Activated B cell treated with CpG ODN at 0.5 μM for 24 hours (primary cell): ENCODE results near the gene SLC35A2. TPM values are rescaled to one million over a fixed set of nuclear protein-coding genes. Genes with fewer than 3 reads are reported as not detected.

Experiments used
- ATAC-seq: fragments of 200-7000 bp; cut with Tn5 transposase; one replicate; pipeline ENCODE4 v1.10.0; 2021; ENCODE audit warnings: low read depth, mild to moderate bottlenecking, moderate library complexity
- CTCF ChIA-PET: fragments of 350-600 bp; sonication (Branson Sonifier 250); formaldehyde crosslinking; loops from one replicate; lab custom pipeline; 2021; ENCODE audit warnings: antibody characterized with exemption; lab: Charles Lee
- POLR2A ChIA-PET: fragments of 350-600 bp; sonication (Branson Sonifier 250); formaldehyde crosslinking; loops from one replicate; lab custom pipeline; 2021; ENCODE audit warnings: antibody characterized with exemption; lab: Charles Lee
- DNase-seq: peaks from one replicate; pipeline ENCODE4 v3.0.0; 2022
- H3K27ac Mint-ChIP-seq: one replicate; pipeline ENCODE4 v1.8.0; 2020; ENCODE audit warnings: mixed read lengths
- H3K27me3 Mint-ChIP-seq: one replicate; pipeline ENCODE4 v1.8.0; 2021; ENCODE audit warnings: mixed read lengths
- H3K36me3 Mint-ChIP-seq: one replicate; pipeline ENCODE4 v1.8.0; 2021; ENCODE audit warnings: low read depth, mixed read lengths
- H3K4me1 Mint-ChIP-seq: one replicate; pipeline ENCODE4 v1.8.0; 2021; ENCODE audit warnings: mixed read lengths
- H3K4me3 Mint-ChIP-seq: one replicate; pipeline ENCODE4 v1.8.0; 2020; ENCODE audit warnings: mild to moderate bottlenecking, mixed read lengths
- H3K9me3 Mint-ChIP-seq: one replicate; pipeline ENCODE4 v1.8.0; 2020; ENCODE audit warnings: mixed read lengths
- CTCF ChIP-seq: fragments of 200-600 bp; IDR thresholded peaks from one replicate; pipeline ENCODE4 v1.8.0; 2022; ENCODE audit warnings: antibody characterized with exemption, mild to moderate bottlenecking
- intact Hi-C: fragments of 100-400 bp; cut with micrococcal nuclease; formaldehyde crosslinking; loops from one replicate; pipeline ENCODE4 v1.15.1; 2024
- total RNA-seq: library from RNA; stranded (reverse); gene quantifications from 2 replicates; pipeline ENCODE4 v1.2.3, GENCODE V29; 2022

The SLC35A2 gene
- total RNA-seq, 1 donor from 2014 or later, result 17.3 TPM

GRCh38 chrX:48933757-48934156 lies 22.3 kb upstream of the SLC35A2 start:
- Mint-ChIP-seq H3K27ac (peak overlapping the region; percentile 88), H3K27me3 (no peaks in the 10 kb centered on the region), H3K36me3 (peaks cover 39% of the 10 kb centered on the region), H3K9me3 (no peaks in the 10 kb centered on the region), H3K4me1 (peaks cover 65% of the 10 kb centered on the region), H3K4me3 (peak overlapping the region; percentile 60)
- no peak for TF ChIP-seq CTCF
- ChIA-PET CTCF (no interaction called here), POLR2A (interaction anchor here (17.9 kb wide), 1 partner anchor 19 kb away, joined by 718 read pairs; the partner anchor contains the start of genes PIM2 and SLC35A2)
- ATAC-seq (no peak), DNase-seq (no peak)
- intact Hi-C loops, result loop anchor here (10.0 kb wide), 1 partner anchor 359 kb away; the partner anchor contains the start of gene RBM3

GRCh38 chrX:48927736-48928382 lies 16.4 kb upstream of the SLC35A2 start:
- peak overlapping the region; percentile 63 for H3K27ac Mint-ChIP-seq
- no peak for TF ChIP-seq CTCF
- H3K4me1 Mint-ChIP-seq, result peaks cover 43% of the 10 kb centered on the region
- ChIA-PET POLR2A (interaction anchor here (0.6 to 6.9 kb wide), 4 partner anchors 9 to 1075 kb away, joined by 4 to 93 read pairs (median 9); partner anchors contain the start of gene PIM2), CTCF (interaction anchor here (0.9 to 1.6 kb wide), 3 partner anchors 9 to 11 kb away, joined by 3 to 5 read pairs (median 4); no protein-coding TSS in a partner anchor)
- no peaks in the 10 kb centered on the region for H3K9me3 Mint-ChIP-seq
- peaks cover 46% of the 10 kb centered on the region for H3K36me3 Mint-ChIP-seq
- peak; percentile 45 for ATAC-seq
- H3K4me3 Mint-ChIP-seq, result peak overlapping the region; percentile 65
- intact Hi-C loops, result loop anchor here (1.0 kb wide), 2 partner anchors 9 kb away; partner anchors contain the start of gene PIM2
- no peaks in the 10 kb centered on the region for H3K27me3 Mint-ChIP-seq
- no peak for DNase-seq

- TF ChIP-seq CTCF, result no peak
- Mint-ChIP-seq H3K4me1 (peaks cover 41% of the 10 kb centered on the region), H3K27ac (no peak overlapping the region), H3K4me3 (no peak overlapping the region), H3K9me3 (no peaks in the 10 kb centered on the region), H3K27me3 (no peaks in the 10 kb centered on the region), H3K36me3 (peaks cover 49% of the 10 kb centered on the region)
- no peak for DNase-seq
- POLR2A ChIA-PET, result interaction anchor here (1.4 to 6.9 kb wide), 3 partner anchors 8 to 12 kb away, joined by 4 to 93 read pairs (median 14); partner anchors contain the start of gene PIM2
- intact Hi-C loops, result no loop called here
- CTCF ChIA-PET, result interaction anchor here (1.2 to 1.6 kb wide), 2 partner anchors 10 to 11 kb away, joined by 4 to 5 read pairs; no protein-coding TSS in a partner anchor
- ATAC-seq, result no peak
These were observed 15.7 kb upstream of the SLC35A2 start for GRCh38 chrX:48927123-48927522.

GRCh38 chrX:48924270-48924669 lies 12.8 kb upstream of the SLC35A2 start:
- H3K4me3 Mint-ChIP-seq, result no peak overlapping the region
- no peak overlapping the region for H3K27ac Mint-ChIP-seq
- H3K4me1 Mint-ChIP-seq, result peaks cover 46% of the 10 kb centered on the region
- peaks cover 47% of the 10 kb centered on the region for H3K36me3 Mint-ChIP-seq
- H3K9me3 Mint-ChIP-seq, result no peaks in the 10 kb centered on the region
- DNase-seq (no peak), ATAC-seq (no peak)
- ChIA-PET POLR2A (interaction anchor here (6.9 kb wide), 1 partner anchor 15 kb away, joined by 93 read pairs; no protein-coding TSS in a partner anchor), CTCF (interaction anchor here (1.2 kb wide), 1 partner anchor 13 kb away, joined by 3 read pairs; no protein-coding TSS in a partner anchor)
- no peaks in the 10 kb centered on the region for H3K27me3 Mint-ChIP-seq
- TF ChIP-seq CTCF, result no peak
- intact Hi-C loops, result no loop called here

- no peak for DNase-seq
- intact Hi-C loops, result no loop called here
- H3K4me1 Mint-ChIP-seq, result peaks cover 45% of the 10 kb centered on the region
- H3K4me3 Mint-ChIP-seq, result no peak overlapping the region
- H3K9me3 Mint-ChIP-seq, result no peaks in the 10 kb centered on the region
- peaks cover 50% of the 10 kb centered on the region for H3K36me3 Mint-ChIP-seq
- CTCF ChIA-PET, result no interaction called here
- no peaks in the 10 kb centered on the region for H3K27me3 Mint-ChIP-seq
- TF ChIP-seq CTCF, result no peak
- no peak overlapping the region for H3K27ac Mint-ChIP-seq
- POLR2A ChIA-PET, result interaction anchor here (6.9 kb wide), 1 partner anchor 15 kb away, joined by 93 read pairs; no protein-coding TSS in a partner anchor
- ATAC-seq, result no peak
These were observed 12.3 kb upstream of the SLC35A2 start for GRCh38 chrX:48923771-48924170.
